Liver (tissue), 9 donors: ENCODE data around the gene RYR1. TPM values are rescaled to one million over a fixed set of nuclear protein-coding genes. Genes with fewer than 3 reads are reported as not detected.

Experiments used
- DNase-seq: peaks from one replicate; pipeline ENCODE4 v3.0.0-alpha.2; 2017; ENCODE audit warnings: low spot score
- H3K27ac ChIP-seq, 2 donors: one replicate each; pipeline ENCODE4 v1.7.0; 2013; ENCODE audit warnings: inconsistent platforms in 2 of 2, low read length in 2 of 2, control low read depth in 1 of 2, low read depth in 1 of 2, mild to moderate bottlenecking in 1 of 2
- H3K27me3 ChIP-seq, 4 donors: one replicate each; pipeline versions ENCODE4 v1.6.1 to v1.7.0; 2013; ENCODE audit warnings: low read length in 3 of 4, inconsistent platforms in 1 of 4, mild to moderate bottlenecking in 1 of 4, moderate library complexity in 1 of 4; ENCODE audit not compliant: control insufficient read depth in 4 of 4, insufficient read depth in 4 of 4
- H3K36me3 ChIP-seq, 4 donors: one replicate each; pipeline versions ENCODE4 v1.6.1 to v1.7.0; 2013; ENCODE audit warnings: low read length in 3 of 4, mild to moderate bottlenecking in 3 of 4, low read depth in 1 of 4, moderate library complexity in 1 of 4; ENCODE audit not compliant: control insufficient read depth in 4 of 4, insufficient read depth in 3 of 4
- H3K4me1 ChIP-seq, 4 donors: one replicate each; pipeline versions ENCODE4 v1.6.1 to v1.7.0; 2013; ENCODE audit warnings: low read length in 3 of 4, mild to moderate bottlenecking in 3 of 4, moderate library complexity in 1 of 4; ENCODE audit not compliant: control insufficient read depth in 4 of 4, insufficient read depth in 4 of 4
- H3K4me3 ChIP-seq, 3 donors: one replicate each; pipeline versions ENCODE4 v1.6.1 to v1.7.0; 2013; ENCODE audit warnings: low read length in 3 of 3, control low read depth in 1 of 3, low read depth in 1 of 3, mild to moderate bottlenecking in 1 of 3
- H3K9ac ChIP-seq, 2 donors: one replicate each; pipeline ENCODE4 v1.7.0; 2013; ENCODE audit warnings: low read length in 2 of 2, mild to moderate bottlenecking in 2 of 2, moderate library complexity in 2 of 2, control low read depth in 1 of 2, low read depth in 1 of 2
- H3K9me3 ChIP-seq, 4 donors: one replicate each; pipeline versions ENCODE4 v1.6.1 to v1.7.0; 2013; ENCODE audit warnings: low read length in 3 of 4; ENCODE audit not compliant: control insufficient read depth in 4 of 4
- ATF3 ChIP-seq: IDR thresholded peaks from 2 replicates; pipeline ENCODE4 v1.6.1; 2016; ENCODE audit warnings: antibody characterized with exemption
- EGR1 ChIP-seq, 2 donors: IDR thresholded peaks; 2 replicates each; pipeline ENCODE4 v1.6.1; 2016 to 2018; ENCODE audit warnings: antibody characterized with exemption in 2 of 2, low read depth in 2 of 2
- FOXA1 ChIP-seq: IDR thresholded peaks from 2 replicates; pipeline ENCODE4 v1.6.1; 2016; ENCODE audit warnings: antibody characterized with exemption
- FOXA2 ChIP-seq: IDR thresholded peaks from 2 replicates; pipeline ENCODE4 v1.6.1; 2016; ENCODE audit warnings: antibody characterized with exemption
- GABPA ChIP-seq, 2 donors: IDR thresholded peaks in 1 of 2; conservative IDR thresholded peaks in 1 of 2; 2 replicates each; pipeline ENCODE4 v1.6.1; 2016; ENCODE audit warnings: antibody characterized with exemption in 2 of 2, mild to moderate bottlenecking in 1 of 2, moderate library complexity in 1 of 2
- HNF4A ChIP-seq, 2 donors: conservative IDR thresholded peaks; 2 replicates each; pipeline ENCODE4 v1.6.1; 2016; ENCODE audit warnings: antibody characterized with exemption in 2 of 2, mild to moderate bottlenecking in 2 of 2
- JUND ChIP-seq, 2 donors: IDR thresholded peaks; 2 replicates each; pipeline ENCODE4 v1.6.1; 2016; ENCODE audit warnings: antibody characterized with exemption in 2 of 2
- NR2F2 ChIP-seq: IDR thresholded peaks from 2 replicates; pipeline ENCODE4 v1.6.1; 2016; ENCODE audit warnings: antibody characterized with exemption
- RAD21 ChIP-seq, 2 donors: IDR thresholded peaks; 2 replicates each; pipeline ENCODE4 v1.6.1; 2016; ENCODE audit warnings: antibody characterized with exemption in 2 of 2, mild to moderate bottlenecking in 2 of 2
- REST ChIP-seq: IDR thresholded peaks from 2 replicates; pipeline ENCODE4 v1.6.1; 2016; ENCODE audit warnings: antibody characterized with exemption, mild to moderate bottlenecking
- RXRA ChIP-seq, 2 donors: IDR thresholded peaks; 2 replicates each; pipeline ENCODE4 v1.6.1; 2017 to 2018; ENCODE audit warnings: antibody characterized with exemption in 2 of 2, mild to moderate bottlenecking in 1 of 2
- TAF1 ChIP-seq: conservative IDR thresholded peaks from 2 replicates; pipeline ENCODE4 v1.6.1; 2016; ENCODE audit warnings: antibody characterized with exemption, mild to moderate bottlenecking
- YY1 ChIP-seq: IDR thresholded peaks from 2 replicates; pipeline ENCODE4 v1.6.1; 2016; ENCODE audit warnings: antibody characterized with exemption, mild to moderate bottlenecking
- WGBS: extraction: QIAGEN DNeasy Blood & Tissue Kit; methylation state at CpG from one replicate; pipeline ENCODE4 v1.1.7; 2013; 5-methylcytosine and 5-hydroxymethylcytosine counted together
- polyA plus RNA-seq, 2 donors: library from polyadenylated mRNA; stranded (reverse) in 1 of 2; unstranded in 1 of 2; fragments of 200-250 nt in 1 of 2; fragments of >200 nt in 1 of 2; fragmentation: Nextera tagmentation in 1 of 2; extraction: Ambion mirVana in 1 of 2; gene quantifications; one replicate each; pipeline versions ENCODE4 v1.2.1 to v1.2.3, GENCODE V29; 2013 to 2015
- total RNA-seq, 2 donors: library from RNA; depleted of rRNA; stranded (reverse); fragments of >200 nt; gene quantifications; one replicate each; pipeline ENCODE4 v1.2.3, GENCODE V29; 2014
- TF ChIP-seq, protein P1 (sequence below): fragments of 150-350 bp; IDR thresholded peaks from 2 replicates; pipeline ENCODE4 v1.5.1; 2017; ENCODE audit warnings: improper control_type of control experiment, low read depth, low read length; ENCODE audit not compliant: missing input control
- TF ChIP-seq, protein P2 (sequence below): IDR thresholded peaks from 2 replicates; pipeline ENCODE4 v1.6.1; 2016; ENCODE audit warnings: antibody characterized with exemption
- donor health status: healthy.
- donor health status: healthy.
- donor health status: healthy.
- donor health status: healthy.
- donor health status: healthy.

The RYR1 gene
- total and polyA plus RNA-seq, 4 donors = 0.01 to 0.70 (median 0.29) TPM

- Histone ChIP-seq H3K27ac (no peak overlapping the region), H3K4me3 (no peak overlapping the region), H3K9ac (no peak overlapping the region), H3K36me3 (no peaks in the 10 kb centered on the region), H3K27me3 (peaks cover 0 to 9% (median 4%) of the 10 kb centered on the region in 4 donors), H3K9me3 (no peaks in the 10 kb centered on the region), H3K4me1 (peaks cover 0 to 2% (median 0%) of the 10 kb centered on the region in 4 donors)
- 90% methylated on average over 6 of the region's 6 CpGs for WGBS
- TF ChIP-seq, protein P1, sequence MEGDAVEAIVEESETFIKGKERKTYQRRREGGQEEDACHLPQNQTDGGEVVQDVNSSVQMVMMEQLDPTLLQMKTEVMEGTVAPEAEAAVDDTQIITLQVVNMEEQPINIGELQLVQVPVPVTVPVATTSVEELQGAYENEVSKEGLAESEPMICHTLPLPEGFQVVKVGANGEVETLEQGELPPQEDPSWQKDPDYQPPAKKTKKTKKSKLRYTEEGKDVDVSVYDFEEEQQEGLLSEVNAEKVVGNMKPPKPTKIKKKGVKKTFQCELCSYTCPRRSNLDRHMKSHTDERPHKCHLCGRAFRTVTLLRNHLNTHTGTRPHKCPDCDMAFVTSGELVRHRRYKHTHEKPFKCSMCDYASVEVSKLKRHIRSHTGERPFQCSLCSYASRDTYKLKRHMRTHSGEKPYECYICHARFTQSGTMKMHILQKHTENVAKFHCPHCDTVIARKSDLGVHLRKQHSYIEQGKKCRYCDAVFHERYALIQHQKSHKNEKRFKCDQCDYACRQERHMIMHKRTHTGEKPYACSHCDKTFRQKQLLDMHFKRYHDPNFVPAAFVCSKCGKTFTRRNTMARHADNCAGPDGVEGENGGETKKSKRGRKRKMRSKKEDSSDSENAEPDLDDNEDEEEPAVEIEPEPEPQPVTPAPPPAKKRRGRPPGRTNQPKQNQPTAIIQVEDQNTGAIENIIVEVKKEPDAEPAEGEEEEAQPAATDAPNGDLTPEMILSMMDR = no peak
- TF ChIP-seq, protein P2, sequence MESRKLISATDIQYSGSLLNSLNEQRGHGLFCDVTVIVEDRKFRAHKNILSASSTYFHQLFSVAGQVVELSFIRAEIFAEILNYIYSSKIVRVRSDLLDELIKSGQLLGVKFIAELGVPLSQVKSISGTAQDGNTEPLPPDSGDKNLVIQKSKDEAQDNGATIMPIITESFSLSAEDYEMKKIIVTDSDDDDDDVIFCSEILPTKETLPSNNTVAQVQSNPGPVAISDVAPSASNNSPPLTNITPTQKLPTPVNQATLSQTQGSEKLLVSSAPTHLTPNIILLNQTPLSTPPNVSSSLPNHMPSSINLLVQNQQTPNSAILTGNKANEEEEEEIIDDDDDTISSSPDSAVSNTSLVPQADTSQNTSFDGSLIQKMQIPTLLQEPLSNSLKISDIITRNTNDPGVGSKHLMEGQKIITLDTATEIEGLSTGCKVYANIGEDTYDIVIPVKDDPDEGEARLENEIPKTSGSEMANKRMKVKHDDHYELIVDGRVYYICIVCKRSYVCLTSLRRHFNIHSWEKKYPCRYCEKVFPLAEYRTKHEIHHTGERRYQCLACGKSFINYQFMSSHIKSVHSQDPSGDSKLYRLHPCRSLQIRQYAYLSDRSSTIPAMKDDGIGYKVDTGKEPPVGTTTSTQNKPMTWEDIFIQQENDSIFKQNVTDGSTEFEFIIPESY = no peak
- TF ChIP-seq ATF3 (no peak), HNF4A (conservative IDR thresholded peaks at IDR 0.05) (no peak), RXRA (IDR thresholded peaks at IDR 0.05) (no peak), NR2F2 (no peak), GABPA (IDR thresholded peaks at IDR 0.05 in 1 of 2, conservative IDR thresholded peaks at IDR 0.05 in 1 of 2) (no peak), RAD21 (IDR thresholded peaks at IDR 0.05) (no peak), REST (no peak), TAF1 (no peak), FOXA2 (no peak), YY1 (no peak)
- DNase-seq = no peak
These were observed 3.8 kb downstream of the RYR1 start for GRCh38 chr19:38437295-38437694.

GRCh38 chr19:38437917-38438316 is 4.4 kb downstream of the RYR1 start:
- H3K4me1 ChIP-seq = peaks cover 0 to 2% (median 0%) of the 10 kb centered on the region in 4 donors
- H3K9me3 ChIP-seq = no peaks in the 10 kb centered on the region
- no peak for DNase-seq
- no peaks in the 10 kb centered on the region for H3K36me3 ChIP-seq
- H3K4me3 ChIP-seq = no peak overlapping the region
- H3K27ac ChIP-seq = no peak overlapping the region
- H3K9ac ChIP-seq = no peak overlapping the region
- TF ChIP-seq YY1 (no peak), HNF4A (conservative IDR thresholded peaks at IDR 0.05) (no peak), FOXA2 (no peak), RXRA (IDR thresholded peaks at IDR 0.05) (no peak), FOXA1 (no peak), GABPA (IDR thresholded peaks at IDR 0.05 in 1 of 2, conservative IDR thresholded peaks at IDR 0.05 in 1 of 2) (no peak), REST (no peak), ATF3 (no peak), JUND (IDR thresholded peaks at IDR 0.05) (no peak), NR2F2 (no peak), EGR1 (IDR thresholded peaks at IDR 0.05; ENCODE audit: low read depth in 2 of 2) (no peak)
- peaks cover 0 to 9% (median 4%) of the 10 kb centered on the region in 4 donors for H3K27me3 ChIP-seq
- 91% methylated on average over 2 of the region's 2 CpGs for WGBS
